GM12874 (cell line): ENCODE results near the gene RBM23.

ENCODE experiments used
- CTCF ChIP-seq: IDR thresholded peaks from 2 replicates; pipeline ENCODE4 v1.5.1; 2011; ENCODE audit warnings: low read depth, mild to moderate bottlenecking, control low read depth, low read length, moderate library complexity; ENCODE audit not compliant: insufficient read depth

The RBM23 gene

DNA sequence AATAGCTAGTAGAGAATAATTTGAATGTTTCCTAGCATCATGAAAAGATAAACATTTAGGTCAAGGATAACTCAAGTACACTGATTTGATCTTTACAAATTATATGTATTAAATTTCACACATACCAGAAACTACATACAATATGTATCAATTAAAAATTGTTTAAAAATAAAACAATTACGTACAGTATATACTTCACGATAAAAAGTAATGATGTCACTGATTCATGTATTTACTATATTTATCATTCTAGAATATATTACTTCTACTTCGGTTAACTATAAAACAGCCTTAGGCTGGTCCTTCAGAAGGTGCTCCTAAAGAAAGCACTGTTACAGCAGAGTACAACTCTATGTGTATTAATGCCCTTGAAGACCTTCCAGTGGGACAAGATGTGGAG is 11.5 kb downstream of the RBM23 start:
- no peak for TF ChIP-seq CTCF

- TF ChIP-seq CTCF = no peak
These were observed 12.9 kb downstream of the RBM23 start for GRCh38 chr14:22906073-22906472.

DNA sequence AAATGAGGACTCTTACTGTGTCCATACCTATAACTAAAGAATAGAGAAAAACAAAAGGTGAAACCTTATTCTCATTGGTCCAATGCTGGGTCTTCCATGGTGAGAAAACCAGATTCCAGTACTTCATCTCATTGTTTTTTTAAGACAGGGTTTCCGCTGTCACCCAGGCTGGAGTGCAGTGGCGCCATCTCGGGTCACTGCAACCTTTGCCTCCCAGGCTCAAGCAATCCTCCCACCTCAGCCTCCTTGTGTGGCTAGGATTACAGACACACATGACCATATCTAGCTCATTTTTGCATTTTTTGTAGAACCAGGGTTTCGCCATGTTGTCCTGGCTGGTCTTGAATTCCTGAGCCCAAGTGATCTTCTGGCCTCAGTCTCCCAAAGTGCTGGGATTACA is 13.3 kb downstream of the RBM23 start:
- no peak for TF ChIP-seq CTCF

GRCh38 chr14:22903742-22904087 is 15.2 kb downstream of the RBM23 start:
- no peak for TF ChIP-seq CTCF

- no peak for TF ChIP-seq CTCF
These were observed 17.1 kb downstream of the RBM23 start for GRCh38 chr14:22901799-22902198.

GRCh38 chr14:22900081-22900799 is 18.7 kb downstream of the RBM23 start:
- TF ChIP-seq CTCF = peak; percentile 63

GRCh38 chr14:22898302-22899090 is 20.5 kb downstream of the RBM23 start:
- no peak for TF ChIP-seq CTCF
